Ovary (tissue), 9 donors: ENCODE results near the gene UBIAD1. TPM values are rescaled to one million over a fixed set of nuclear protein-coding genes. Genes with fewer than 3 reads are reported as not detected.

Experiments used
- DNase-seq, 5 donors: peaks; one replicate each; pipeline ENCODE4 v3.0.0-alpha.2; 2019 to 2020
- H3K27ac ChIP-seq, 2 donors: fragments of 200-600 bp; one replicate each; pipeline versions ENCODE4 v1.5.1 to v1.8.0; 2019 to 2022
- H3K27me3 ChIP-seq: fragments of 200-600 bp; one replicate; pipeline ENCODE4 v1.8.0; 2022
- H3K36me3 ChIP-seq: fragments of 200-600 bp; sonication (generic); one replicate; pipeline ENCODE4 v1.5.1; 2019
- H3K4me1 ChIP-seq: one replicate; pipeline ENCODE4 v1.8.1; 2013; ENCODE audit warnings: mild to moderate bottlenecking, moderate library complexity; ENCODE audit not compliant: insufficient read depth
- H3K4me3 ChIP-seq: fragments of 200-600 bp; sonication (generic); one replicate; pipeline ENCODE4 v1.5.1; 2017
- H3K9me3 ChIP-seq, 2 donors: fragments of 200-600 bp in 1 of 2; sonication (generic) in 1 of 2; one replicate each; pipeline versions ENCODE4 v1.5.1 to v1.8.1; 2013 to 2019; ENCODE audit warnings: mild to moderate bottlenecking in 1 of 2, moderate library complexity in 1 of 2
- EP300 ChIP-seq: sonication (generic); formaldehyde crosslinking; IDR thresholded peaks from one replicate; pipeline ENCODE4 v1.6.1; 2017; ENCODE audit warnings: antibody characterized with exemption
- POLR2A ChIP-seq: fragments of 450-650 bp; IDR thresholded peaks from one replicate; pipeline ENCODE4 v1.6.1; 2017; ENCODE audit warnings: antibody characterized with exemption, mild to moderate bottlenecking, moderate library complexity
- WGBS, 3 donors: extraction: QIAGEN DNeasy Blood & Tissue Kit in 1 of 3; methylation state at CpG; one replicate each; pipeline versions ENCODE4 v1.1.5 to v1.1.7; 2013 to 2017; 5-methylcytosine and 5-hydroxymethylcytosine counted together
- intact Hi-C, 4 donors: fragments of 100-400 bp; cut with DNase I; formaldehyde crosslinking; loops; one replicate each; pipeline versions ENCODE4 v1.11.0 to v1.15.1; 2022 to 2023
- polyA plus RNA-seq, 2 donors: library from polyadenylated mRNA; stranded (reverse); fragments of 200-250 nt in 1 of 2; fragments of 350-450 nt in 1 of 2; fragmentation: Illumina TruSeq in 1 of 2; extraction: RNeasy Lipid Tissue Mini Kit (QIAGEN cat#74804) in 1 of 2; gene quantifications; one replicate each; pipeline ENCODE4 v1.2.3, GENCODE V29; 2013 to 2014
- total RNA-seq, 7 donors: library from RNA; depleted of rRNA in 2 of 7; stranded (reverse); fragments of >200 nt in 2 of 7; fragmentation: NEBNext Ultra II Directional in 3 of 7; extraction: Animal tissue kit (Norgen Biotek cat#: 25700) in 3 of 7; gene quantifications; one replicate each; pipeline versions ENCODE4 v1.1.0 to v1.2.4, GENCODE V29; 2016 to 2023
- TF ChIP-seq, protein P1 (sequence below), 3 donors: fragments of 450-650 bp in 2 of 3; fragments of 200-600 bp in 1 of 3; IDR thresholded peaks; one replicate each; pipeline versions ENCODE4 v1.5.1 to v1.8.0; 2016 to 2022; ENCODE audit warnings: antibody characterized with exemption in 3 of 3, mild to moderate bottlenecking in 1 of 3
- donor health status: DM: no; HTN: no; CAD: no; lungs with moderate emphysema.
- donor health status: DM: no; HTN: no; CAD: no.
- donor health status: Bipolar disorder and iron deficiency.
- donor health status: DM: yes; HTN: yes; CAD: no.
- donor health status: DM: no; HTN: no; CAD: no.
- donor health status: DM: yes; HTN: yes; CAD: no.

The UBIAD1 gene
- total and polyA plus RNA-seq, 9 donors, result 10.1 to 26.2 (median 19.0) TPM

DNA sequence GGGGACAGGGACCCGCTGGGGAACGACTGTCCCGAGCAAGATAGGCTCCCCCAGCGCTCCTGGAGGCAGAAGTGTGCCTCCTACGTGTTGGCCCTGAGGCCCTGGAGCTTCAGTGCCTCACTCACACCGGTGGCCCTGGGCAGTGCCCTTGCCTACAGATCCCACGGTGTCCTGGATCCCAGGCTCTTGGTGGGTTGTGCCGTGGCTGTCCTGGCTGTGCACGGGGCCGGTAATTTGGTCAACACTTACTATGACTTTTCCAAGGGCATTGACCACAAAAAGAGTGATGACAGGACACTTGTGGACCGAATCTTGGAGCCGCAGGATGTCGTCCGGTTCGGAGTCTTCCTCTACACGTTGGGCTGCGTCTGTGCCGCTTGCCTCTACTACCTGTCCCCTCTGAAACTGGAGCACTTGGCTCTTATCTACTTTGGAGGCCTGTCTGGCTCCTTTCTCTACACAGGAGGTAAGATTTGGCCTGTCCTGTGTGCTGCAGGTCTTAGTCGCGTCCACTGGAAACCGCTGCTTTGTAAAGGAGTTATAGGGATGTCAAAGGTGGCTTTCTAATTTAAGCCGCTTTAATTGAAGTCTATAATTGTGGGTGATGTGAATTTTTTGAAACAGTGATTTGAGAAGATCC lies 717 bp downstream of the UBIAD1 start:
- 4 to 8% (median 7%) methylated on average over 17 to 22 of the region's 22 CpGs for WGBS, 3 donors
- peaks cover 8% of the 10 kb centered on the region for H3K4me1 ChIP-seq
- no peaks in the 10 kb centered on the region for H3K27me3 ChIP-seq
- H3K27ac ChIP-seq, result peak overlapping the region; percentile 53 to 81
- peak in 1 of 5 donors; percentile 26 for DNase-seq
- TF ChIP-seq EP300 (no peak), POLR2A (no peak)
- TF ChIP-seq, protein P1, sequence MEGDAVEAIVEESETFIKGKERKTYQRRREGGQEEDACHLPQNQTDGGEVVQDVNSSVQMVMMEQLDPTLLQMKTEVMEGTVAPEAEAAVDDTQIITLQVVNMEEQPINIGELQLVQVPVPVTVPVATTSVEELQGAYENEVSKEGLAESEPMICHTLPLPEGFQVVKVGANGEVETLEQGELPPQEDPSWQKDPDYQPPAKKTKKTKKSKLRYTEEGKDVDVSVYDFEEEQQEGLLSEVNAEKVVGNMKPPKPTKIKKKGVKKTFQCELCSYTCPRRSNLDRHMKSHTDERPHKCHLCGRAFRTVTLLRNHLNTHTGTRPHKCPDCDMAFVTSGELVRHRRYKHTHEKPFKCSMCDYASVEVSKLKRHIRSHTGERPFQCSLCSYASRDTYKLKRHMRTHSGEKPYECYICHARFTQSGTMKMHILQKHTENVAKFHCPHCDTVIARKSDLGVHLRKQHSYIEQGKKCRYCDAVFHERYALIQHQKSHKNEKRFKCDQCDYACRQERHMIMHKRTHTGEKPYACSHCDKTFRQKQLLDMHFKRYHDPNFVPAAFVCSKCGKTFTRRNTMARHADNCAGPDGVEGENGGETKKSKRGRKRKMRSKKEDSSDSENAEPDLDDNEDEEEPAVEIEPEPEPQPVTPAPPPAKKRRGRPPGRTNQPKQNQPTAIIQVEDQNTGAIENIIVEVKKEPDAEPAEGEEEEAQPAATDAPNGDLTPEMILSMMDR (IDR thresholded peaks at IDR 0.05), result no peak
- no peaks in the 10 kb centered on the region for H3K36me3 ChIP-seq
- peak overlapping the region; percentile 85 for H3K4me3 ChIP-seq
- no peaks in the 10 kb centered on the region for H3K9me3 ChIP-seq
- intact Hi-C loops, result no loop called here

DNA sequence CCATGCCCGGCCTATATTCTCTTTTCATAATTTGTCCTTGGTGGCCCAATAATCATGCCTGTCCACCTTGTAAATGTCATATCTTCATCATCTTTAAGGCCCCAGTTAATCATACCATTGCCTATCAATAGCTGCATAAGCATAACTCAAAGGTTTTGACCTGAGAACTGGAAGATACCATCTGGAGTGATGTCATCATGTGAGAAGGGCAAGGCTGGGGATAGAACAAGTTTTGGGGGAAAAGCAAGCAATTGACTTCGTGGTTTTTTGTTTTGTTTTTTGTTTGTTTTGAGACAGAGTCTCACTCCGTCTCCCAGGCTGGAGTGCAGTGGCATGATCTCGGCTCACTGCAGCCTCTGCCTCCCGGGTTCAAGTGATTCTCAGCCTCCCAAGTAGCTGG lies 6.2 kb downstream of the UBIAD1 start:
- intact Hi-C loops, result no loop called here
- H3K27ac ChIP-seq, result no peak overlapping the region
- H3K9me3 ChIP-seq, result no peaks in the 10 kb centered on the region
- H3K4me3 ChIP-seq, result no peak overlapping the region
- no peaks in the 10 kb centered on the region for H3K27me3 ChIP-seq
- peaks cover 9% of the 10 kb centered on the region for H3K4me1 ChIP-seq
- DNase-seq, result no peak
- WGBS, 3 donors, result 86 to 92% (median 90%) methylated on average over 5 of the region's 5 CpGs
- TF ChIP-seq, protein P1 (IDR thresholded peaks at IDR 0.05), result no peak
- no peak for TF ChIP-seq POLR2A
- TF ChIP-seq EP300, result no peak
- H3K36me3 ChIP-seq, result no peaks in the 10 kb centered on the region

DNA sequence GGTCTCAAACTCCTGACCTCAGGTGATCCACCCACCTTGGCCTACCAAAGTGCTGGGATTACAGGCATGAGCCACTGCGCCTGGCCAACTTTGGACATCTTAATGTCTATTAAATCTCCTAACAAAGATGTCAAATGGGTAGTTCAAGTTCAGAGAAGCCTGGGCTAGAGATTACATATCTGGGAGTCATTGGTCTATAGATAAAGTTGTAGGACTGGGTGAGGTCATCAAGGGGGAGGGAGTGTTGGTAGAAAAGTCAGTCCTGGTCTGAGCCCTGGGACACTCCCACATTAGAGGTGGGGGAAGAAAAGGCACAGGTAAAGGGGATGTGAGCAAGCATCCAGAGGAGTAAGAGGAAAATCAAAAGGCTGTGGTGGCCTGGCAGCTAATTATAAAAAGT lies 6.6 kb downstream of the UBIAD1 start:
- Histone ChIP-seq H3K27ac (no peak overlapping the region), H3K4me1 (peaks cover 8% of the 10 kb centered on the region), H3K9me3 (no peaks in the 10 kb centered on the region), H3K36me3 (no peaks in the 10 kb centered on the region), H3K27me3 (no peaks in the 10 kb centered on the region), H3K4me3 (no peak overlapping the region)
- no peak for DNase-seq
- TF ChIP-seq, protein P1 (IDR thresholded peaks at IDR 0.05), result no peak
- no peak for TF ChIP-seq EP300
- TF ChIP-seq POLR2A, result no peak
- intact Hi-C loops, result no loop called here
- 95 to 100% (median 100%) methylated on average over 1 of the region's 1 CpG for WGBS, 3 donors

DNA sequence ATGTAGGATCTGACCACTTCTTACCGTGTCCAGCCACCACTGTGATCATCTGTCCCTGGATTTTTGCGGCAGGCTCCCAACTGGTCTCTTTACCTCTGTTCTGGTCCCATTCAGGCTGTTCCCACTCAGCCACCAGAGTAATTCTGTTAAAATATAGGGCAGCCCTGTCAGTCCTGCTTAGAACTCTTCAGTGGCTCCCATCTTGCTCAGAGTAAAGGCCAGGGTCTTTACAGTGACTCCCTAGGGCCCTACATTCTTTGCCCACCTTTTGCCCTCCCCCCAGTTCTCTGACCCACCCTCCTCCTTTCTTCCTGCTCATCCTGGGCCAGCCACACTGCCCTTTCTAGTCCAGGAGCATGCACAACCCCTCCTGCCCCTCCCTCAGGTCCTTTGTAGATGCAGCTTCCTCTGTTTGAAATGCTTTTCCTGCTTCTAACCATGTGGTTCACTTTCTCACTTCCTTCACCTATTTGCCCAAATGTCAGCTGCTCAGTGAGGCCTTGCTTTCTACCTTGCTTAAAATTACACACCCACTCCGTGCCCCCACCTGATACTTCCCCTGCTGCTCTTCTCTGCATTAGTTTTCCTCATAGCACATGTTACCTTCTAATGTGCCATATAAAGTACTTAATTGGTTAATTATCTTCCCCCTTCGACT lies 7.8 kb downstream of the UBIAD1 start:
- no peaks in the 10 kb centered on the region for H3K27me3 ChIP-seq
- H3K9me3 ChIP-seq, result no peaks in the 10 kb centered on the region
- no peaks in the 10 kb centered on the region for H3K36me3 ChIP-seq
- H3K4me3 ChIP-seq, result no peak overlapping the region
- no peak overlapping the region for H3K27ac ChIP-seq
- intact Hi-C loops, result no loop called here
- DNase-seq, result no peak
- 82 to 85% (median 85%) methylated on average over 4 of the region's 4 CpGs for WGBS, 3 donors
- peaks cover 6% of the 10 kb centered on the region for H3K4me1 ChIP-seq
- TF ChIP-seq, protein P1 (IDR thresholded peaks at IDR 0.05), result no peak
- TF ChIP-seq POLR2A, result no peak
- no peak for TF ChIP-seq EP300
